ENCODE data around the gene ICA1. TPM values are rescaled to one million over a fixed set of nuclear protein-coding genes. Genes with fewer than 3 reads are reported as not detected.

The ICA1 gene
- total RNA-seq, 1 experiment from 2014 or later: 0.98 TPM

GRCh38 chr7:8228766-8229674 lies 32.9 kb downstream of the ICA1 start:
- DNase-seq (ENCODE audit: low read depth): no peak

- no peak for DNase-seq (ENCODE audit: low read depth)
Observed at GRCh38 chr7:8228068-8228467, 33.9 kb downstream of the ICA1 start.

DNA sequence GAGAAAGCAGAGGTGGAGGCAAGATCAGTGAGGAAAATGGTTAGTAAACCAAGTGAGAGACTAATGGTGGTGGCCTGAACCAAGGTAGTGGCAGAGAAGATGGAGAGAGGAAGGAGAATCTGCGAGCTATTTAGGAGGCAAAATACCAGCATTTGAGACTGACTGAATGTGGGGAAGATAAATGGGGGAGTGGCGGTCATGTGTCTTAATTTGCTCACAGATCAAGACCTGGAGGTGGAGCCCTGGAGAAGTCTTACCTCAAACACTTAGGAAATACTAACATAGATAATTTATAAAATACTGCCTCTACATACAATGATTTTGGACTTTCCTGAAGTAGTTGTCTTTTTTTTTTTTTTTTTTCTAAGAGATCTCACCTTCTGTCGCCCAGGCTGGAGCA lies 34.7 kb downstream of the ICA1 start:
- no peak for DNase-seq (ENCODE audit: low read depth)

- no peak for DNase-seq (ENCODE audit: low read depth)
Observed at GRCh38 chr7:8226501-8226900, 35.5 kb downstream of the ICA1 start.

GRCh38 chr7:8221567-8221966 lies 40.4 kb downstream of the ICA1 start:
- DNase-seq (ENCODE audit: low read depth): no peak

- DNase-seq (ENCODE audit: low read depth): no peak
Observed at GRCh38 chr7:8221101-8221495, 40.9 kb downstream of the ICA1 start.

DNA sequence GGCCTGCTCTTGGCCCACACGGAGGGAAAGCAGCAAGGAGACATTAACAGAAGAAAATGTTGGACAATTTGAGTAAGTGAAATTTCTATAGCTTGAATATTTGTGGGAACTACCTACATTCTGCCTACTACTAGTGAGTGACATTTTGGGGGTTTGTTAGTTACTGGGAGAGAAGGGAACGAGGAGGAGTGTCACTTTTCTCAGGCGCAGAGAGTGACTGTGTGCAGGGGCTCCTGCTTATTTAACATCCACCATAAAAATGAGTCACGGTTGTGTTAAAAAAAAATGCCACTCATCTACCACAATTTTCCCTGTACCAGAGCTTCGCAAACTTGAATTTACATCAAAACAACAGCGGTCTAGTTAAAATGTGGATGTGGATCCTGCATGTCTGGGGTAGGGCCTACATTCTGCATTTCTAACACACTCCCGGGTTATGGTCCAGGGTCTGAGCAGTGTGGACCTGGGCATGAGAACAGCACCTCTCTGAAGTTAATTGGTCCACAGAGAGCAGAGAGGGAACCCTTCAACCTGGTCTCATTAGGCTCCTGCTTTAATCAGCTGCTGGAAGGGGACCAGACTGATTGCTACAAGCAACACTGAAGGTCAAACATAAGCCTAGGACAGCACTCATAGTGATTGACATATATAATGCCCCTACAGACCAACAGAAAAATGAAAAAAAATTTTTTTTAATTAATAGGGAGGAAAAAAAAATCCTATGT lies 41.4 kb downstream of the ICA1 start:
- DNase-seq (ENCODE audit: low read depth): no peak

DNA sequence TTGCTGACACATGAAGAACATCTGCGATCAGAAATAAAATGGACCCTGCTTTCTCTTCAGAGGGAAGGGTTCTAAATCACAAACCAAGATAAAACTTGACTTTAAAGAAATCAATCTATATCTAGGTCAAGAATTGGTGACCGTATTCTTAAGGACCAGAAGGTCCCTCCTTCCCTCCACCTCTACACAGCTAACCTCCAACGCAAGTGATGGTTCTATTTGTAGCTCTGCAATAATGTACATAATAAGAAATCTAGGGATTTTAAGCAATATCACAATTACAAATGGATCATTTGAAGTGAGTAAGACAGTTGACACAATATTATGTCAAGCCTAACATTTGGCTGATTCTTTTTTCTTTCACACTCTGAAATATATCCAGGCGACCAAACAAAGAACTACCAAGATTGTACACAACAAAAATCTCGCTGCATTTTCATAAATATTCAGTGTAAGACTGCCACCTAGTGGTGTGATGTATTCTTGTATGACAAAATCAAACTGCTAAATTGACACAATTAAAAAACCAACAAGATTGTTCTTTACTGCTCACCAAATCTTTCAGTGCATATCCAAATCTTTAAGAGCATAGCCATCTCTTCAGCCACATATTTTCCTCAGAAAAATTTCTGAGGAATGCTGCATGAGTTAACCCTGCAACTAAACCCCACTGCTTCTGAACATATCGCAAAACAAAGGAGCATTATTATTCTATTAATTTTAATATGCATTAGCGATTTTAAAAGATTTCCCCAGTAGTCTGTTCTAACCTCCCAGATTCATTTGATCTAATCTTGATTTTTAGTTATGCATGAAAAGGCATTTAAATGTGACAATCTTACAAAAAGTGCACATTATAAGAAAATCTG lies 44.5 kb downstream of the ICA1 start:
- DNase-seq (ENCODE audit: low read depth): peak; percentile 46

- no peak for DNase-seq (ENCODE audit: low read depth)
Observed at GRCh38 chr7:8216334-8216690, 45.7 kb downstream of the ICA1 start.

GRCh38 chr7:8215648-8216333 lies 46.2 kb downstream of the ICA1 start:
- DNase-seq (ENCODE audit: low read depth): no peak

DNA sequence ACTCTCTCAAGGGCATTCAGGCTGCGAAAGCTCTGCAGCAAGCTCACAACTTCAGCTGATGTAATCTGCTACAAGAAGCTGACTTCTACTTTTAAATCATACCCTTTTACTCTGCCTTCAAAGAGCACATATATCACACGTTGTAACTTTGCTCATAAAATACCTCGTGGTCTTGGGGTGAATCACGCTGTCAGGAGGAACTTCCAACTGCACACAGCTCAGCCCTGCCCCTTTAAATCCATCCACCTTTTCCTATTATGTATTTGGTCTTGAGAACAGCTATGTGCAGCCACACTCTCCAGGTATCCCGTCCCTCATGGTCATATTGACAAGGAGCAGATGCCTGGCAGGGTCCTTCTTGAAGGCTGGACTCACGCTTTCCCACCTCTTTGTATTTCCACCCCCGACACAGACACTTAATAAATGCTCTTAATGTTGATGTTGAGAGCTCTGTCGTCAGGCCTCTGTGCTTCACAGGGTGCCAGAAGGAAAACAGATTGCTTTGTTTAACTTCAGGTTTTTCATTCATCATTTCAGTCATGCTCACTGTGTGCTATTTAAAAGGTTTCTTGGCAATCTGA lies 47.6 kb downstream of the ICA1 start:
- peak; percentile 27 for DNase-seq (ENCODE audit: low read depth)

GRCh38 chr7:8213381-8213780 lies 48.6 kb downstream of the ICA1 start:
- no peak for DNase-seq (ENCODE audit: low read depth)

- no peak for DNase-seq (ENCODE audit: low read depth)
Observed at GRCh38 chr7:8212638-8213037, 49.3 kb downstream of the ICA1 start.

GRCh38 chr7:8211725-8212096 lies 50.3 kb downstream of the ICA1 start:
- DNase-seq (ENCODE audit: low read depth): no peak

GRCh38 chr7:8210845-8211724 lies 50.9 kb downstream of the ICA1 start:
- peak; percentile 8 for DNase-seq (ENCODE audit: low read depth)

DNA sequence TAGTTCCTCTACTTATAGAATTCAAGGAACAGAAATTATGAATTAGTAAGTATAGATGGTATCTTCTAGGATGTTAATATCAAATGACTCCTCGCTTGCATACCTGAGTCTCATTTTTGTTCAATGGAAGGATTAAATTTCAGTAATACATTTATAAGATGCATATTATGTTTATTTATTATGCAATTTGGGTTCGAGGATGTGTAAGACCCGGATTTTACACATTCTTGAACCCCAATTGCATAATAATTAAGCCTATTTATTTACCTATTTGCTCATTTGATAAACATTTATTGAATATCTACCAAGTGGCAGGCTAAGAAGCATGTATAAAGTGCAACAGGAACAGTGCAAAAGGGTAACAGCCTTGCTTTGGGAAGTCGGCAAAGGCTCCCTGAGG lies 52.6 kb downstream of the ICA1 start:
- DNase-seq (ENCODE audit: low read depth): no peak

- no peak for DNase-seq (ENCODE audit: low read depth)
Observed at GRCh38 chr7:8208816-8209215, 53.2 kb downstream of the ICA1 start.

- DNase-seq (ENCODE audit: low read depth): no peak
Observed at GRCh38 chr7:8206956-8207355, 55.0 kb downstream of the ICA1 start.

- no peak for DNase-seq (ENCODE audit: low read depth)
Observed at GRCh38 chr7:8205537-8205936, 56.4 kb downstream of the ICA1 start.

DNA sequence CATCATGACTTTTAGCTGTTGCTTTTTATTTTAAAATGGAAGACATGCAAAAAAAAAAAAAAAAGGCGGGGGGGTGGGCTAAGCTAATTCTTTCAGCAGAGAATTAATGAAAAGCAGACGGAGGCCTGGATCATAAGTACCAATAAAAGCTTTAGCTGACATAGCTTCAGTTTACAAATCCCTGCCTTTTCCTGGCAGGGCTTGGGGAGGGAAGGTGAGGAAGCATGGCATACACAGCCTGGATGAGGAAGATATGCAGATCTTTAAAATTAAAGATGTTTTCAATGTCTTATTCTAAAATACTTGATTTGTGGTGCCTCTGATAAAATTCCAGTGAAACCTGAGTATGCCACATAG lies 57.0 kb downstream of the ICA1 start:
- no peak for DNase-seq (ENCODE audit: low read depth)

All from HT1080 (cell line).